Glomerular visceral epithelial cell (primary cell): ENCODE measurements around the gene PROC.
"Not testable (repeated sequence)": the region's sequence is repeated elsewhere in the genome, so short reads cannot be mapped to it uniquely, and the experiment has no call there.

Source experiments
- DNase-seq: peaks from one replicate; pipeline ENCODE4 v3.0.0-alpha.2; 2016; ENCODE audit errors: extremely low spot score

Gene PROC

GRCh38 chr2:127427376-127428056 is 9.3 kb downstream of the PROC start:
- DNase-seq, result no peak

DNA sequence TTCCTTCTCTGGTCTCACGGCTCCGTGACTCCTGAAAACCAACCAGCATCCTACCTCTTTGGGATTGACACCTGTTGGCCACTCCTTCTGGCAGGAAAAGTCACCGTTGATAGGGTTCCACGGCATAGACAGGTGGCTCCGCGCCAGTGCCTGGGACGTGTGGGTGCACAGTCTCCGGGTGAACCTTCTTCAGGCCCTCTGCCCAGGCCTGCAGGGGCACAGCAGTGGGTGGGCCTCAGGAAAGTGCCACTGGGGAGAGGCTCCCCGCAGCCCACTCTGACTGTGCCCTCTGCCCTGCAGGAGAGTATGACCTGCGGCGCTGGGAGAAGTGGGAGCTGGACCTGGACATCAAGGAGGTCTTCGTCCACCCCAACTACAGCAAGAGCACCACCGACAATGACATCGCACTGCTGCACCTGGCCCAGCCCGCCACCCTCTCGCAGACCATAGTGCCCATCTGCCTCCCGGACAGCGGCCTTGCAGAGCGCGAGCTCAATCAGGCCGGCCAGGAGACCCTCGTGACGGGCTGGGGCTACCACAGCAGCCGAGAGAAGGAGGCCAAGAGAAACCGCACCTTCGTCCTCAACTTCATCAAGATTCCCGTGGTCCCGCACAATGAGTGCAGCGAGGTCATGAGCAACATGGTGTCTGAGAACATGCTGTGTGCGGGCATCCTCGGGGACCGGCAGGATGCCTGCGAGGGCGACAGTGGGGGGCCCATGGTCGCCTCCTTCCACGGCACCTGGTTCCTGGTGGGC is 10.0 kb downstream of the PROC start:
- DNase-seq, result no peak

DNA sequence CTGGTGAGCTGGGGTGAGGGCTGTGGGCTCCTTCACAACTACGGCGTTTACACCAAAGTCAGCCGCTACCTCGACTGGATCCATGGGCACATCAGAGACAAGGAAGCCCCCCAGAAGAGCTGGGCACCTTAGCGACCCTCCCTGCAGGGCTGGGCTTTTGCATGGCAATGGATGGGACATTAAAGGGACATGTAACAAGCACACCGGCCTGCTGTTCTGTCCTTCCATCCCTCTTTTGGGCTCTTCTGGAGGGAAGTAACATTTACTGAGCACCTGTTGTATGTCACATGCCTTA is 10.5 kb downstream of the PROC start:
- DNase-seq, result no peak

DNA sequence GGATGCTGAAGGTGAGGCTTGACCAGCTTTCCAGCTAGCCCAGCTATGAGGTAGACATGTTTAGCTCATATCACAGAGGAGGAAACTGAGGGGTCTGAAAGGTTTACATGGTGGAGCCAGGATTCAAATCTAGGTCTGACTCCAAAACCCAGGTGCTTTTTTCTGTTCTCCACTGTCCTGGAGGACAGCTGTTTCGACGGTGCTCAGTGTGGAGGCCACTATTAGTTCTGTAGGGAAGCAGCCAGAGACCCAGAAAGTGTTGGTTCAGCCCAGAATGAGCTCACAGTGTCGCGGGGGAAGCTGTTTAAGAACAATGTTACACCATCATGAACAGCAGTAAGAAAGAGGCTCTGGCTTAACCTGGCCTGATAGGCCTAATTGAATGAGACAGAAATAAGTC is 11.1 kb downstream of the PROC start:
- DNase-seq, result no peak

DNA sequence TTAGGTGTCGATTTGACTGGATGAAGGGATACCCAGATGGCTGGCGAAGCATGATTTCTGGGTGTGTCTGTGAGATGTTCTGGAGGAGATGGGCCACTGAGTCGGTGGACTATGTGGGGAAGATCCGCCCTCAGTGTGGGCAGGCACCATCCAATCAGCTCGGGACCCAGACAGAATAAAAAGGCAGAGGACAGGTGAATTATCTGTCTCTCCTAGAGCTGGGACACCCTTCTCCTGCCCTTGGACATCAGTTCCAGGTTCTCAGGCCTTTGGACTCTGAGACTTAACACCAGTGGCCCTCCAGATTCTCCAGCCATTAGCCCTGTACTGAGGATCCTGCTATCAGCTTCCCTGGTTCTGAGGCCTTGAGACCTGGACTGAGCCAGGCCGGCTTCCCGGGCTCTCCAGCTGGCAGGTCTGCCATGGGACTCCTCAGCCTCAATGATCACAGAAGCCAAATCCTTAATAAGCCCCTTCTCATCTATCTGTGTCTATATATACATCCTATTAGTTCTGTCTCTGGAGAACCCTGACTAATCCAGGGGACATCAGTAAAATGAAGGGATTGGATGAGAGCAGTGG is 11.7 kb downstream of the PROC start:
- DNase-seq, result no peak

DNA sequence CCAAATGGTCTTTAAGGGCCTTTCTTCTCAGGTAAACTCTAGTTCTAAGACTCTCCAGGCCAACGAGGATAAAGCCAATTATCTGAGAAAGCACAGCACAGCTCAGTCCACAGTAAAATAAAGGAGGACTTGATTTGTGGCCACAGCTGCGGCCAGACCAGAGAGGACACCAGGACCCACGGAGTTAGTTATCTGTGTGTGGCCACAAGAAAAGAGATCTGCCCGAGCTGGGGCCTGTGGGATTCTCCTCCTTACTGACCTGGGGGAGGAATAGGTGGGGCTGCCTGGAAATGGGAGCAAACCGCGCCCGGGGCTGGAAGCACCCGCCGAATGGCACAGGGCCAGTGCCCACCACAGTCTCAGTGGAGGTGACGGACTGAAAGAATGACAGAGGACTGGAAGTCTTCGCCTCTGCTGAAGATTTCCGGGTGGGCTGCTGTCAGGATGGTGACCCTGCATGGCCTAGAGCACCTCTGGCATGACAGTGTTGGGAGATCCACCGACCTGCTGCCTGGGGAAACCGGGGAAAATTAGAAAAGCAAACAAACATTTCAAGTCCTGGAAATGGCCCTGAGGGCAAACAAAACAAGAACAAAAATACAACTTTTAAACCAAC is 13.3 kb downstream of the PROC start:
- DNase-seq, result no peak

DNA sequence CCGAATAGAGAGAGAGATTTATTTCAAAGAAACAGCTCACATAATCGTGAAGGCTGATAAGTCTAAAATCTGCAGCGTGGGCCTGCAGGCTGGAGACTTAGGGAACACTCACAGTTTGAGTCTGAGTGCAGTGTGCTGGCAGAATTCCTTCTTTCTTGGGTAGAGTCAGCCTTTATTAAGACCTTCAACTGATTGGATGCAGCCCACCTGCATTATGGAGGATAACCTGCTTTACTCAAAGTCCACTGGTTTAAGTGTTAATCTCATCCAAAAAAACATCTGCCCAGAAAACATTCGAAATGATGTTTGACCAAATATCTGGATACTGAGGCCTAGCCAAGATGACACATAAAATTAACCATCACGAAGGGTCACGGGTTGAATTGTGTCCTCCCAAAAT is 16.3 kb downstream of the PROC start:
- no peak for DNase-seq

GRCh38 chr2:127437056-127437455 is 18.8 kb downstream of the PROC start:
- no peak for DNase-seq

DNA sequence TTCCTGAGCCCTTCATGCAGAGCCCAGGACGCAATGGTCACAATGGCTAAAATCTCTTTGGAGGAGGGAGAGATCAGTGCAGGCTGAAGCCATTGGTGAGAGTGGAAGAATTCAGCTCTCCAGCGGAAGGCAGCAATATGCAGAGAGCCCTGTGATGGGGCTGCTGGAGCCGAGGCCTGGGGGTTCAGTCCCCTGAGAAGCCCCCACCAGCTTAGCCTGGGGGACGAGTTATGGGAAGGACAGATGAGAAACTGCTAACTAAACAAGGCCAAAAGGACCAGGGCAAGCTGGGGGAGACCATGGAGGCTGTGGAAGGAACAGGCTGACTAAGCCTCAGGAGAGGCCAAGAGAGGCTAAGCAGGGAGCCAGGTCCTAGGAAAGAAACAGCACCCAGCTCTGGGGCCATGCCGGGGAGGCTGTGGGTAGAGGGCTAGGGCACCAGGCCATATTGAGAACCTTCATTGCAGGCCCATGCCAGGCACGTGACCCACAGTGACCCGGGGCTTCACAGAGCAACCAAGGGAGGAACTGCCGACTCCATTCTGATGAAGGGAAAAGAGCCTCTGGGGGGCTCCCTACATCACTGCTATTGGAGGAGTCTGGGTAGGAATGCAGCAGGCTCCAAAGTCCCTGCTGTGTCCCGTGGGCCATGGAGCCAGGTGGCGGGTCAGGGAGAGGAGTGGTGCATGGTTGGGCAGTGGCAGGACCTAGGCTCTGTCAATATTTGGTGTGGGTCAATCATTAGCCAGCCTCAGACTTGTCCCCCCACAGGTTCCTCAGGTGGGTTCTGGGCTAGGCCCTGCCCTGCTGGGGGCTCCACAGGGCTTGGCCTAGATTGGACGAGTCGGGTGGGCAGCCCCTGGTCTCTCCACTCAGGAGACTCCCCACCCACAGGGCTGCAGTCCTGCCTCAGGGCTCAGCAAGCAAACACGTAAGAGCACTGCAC is 19.8 kb downstream of the PROC start:
- no peak for DNase-seq

DNA sequence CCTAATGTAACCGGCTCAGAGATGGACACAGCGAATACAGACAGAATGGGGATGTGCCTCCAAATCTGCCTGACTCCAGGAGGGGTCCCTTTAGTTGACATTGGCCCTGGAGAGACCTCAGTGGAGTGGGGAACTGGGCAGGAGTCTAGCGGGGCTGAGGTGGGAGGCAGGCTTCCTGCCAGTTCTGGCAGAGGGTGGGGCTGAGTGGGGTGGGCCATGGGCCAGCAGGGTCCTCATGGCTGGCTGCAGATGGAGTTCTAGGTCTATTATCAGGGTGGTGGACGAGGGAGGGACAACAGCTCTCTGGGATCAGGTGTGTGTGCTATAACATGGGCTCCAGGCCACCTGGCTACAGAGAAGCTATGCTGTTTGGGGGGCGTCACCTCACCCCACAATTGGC is 21.1 kb downstream of the PROC start:
- DNase-seq, result no peak

DNA sequence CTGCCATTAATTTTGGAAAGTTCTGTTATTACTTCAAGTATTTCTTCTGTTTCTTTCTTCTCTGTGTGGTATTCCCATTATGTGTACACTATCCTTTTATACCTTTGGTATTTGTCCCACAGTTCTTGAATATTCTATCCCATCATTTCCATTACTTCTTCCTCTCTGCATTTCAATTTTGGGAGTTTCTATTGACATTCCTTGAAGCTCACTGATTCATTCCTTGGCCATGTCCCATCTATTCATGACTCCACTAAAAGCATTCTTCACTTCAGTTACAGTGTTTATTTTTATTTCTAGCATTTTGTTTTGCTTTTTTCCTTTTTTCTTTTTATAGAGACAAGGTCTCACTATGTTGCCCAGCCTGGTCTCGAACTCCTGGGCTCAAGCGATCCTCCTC is 30.3 kb downstream of the PROC start:
- DNase-seq, result no peak

DNA sequence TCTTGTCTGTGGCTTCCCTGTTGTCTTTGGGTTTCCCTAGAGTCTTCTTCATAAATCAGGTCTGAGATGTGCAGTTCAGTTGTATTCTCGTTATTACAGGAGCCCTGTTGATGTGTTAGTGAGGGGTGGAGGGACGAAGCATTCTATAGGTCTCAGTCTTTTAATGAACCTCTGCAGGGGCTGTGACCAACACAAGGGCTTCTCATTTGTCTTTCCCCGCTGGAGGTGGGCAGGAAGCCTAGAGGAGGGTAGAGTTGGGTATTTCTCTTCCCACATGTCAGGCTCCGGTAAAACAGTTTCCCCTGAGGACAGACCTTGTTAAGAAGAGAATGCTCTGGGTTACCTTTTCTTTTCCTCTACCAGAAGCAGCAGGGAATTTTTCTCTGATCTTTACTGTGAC is 31.2 kb downstream of the PROC start:
- DNase-seq, result no peak

DNA sequence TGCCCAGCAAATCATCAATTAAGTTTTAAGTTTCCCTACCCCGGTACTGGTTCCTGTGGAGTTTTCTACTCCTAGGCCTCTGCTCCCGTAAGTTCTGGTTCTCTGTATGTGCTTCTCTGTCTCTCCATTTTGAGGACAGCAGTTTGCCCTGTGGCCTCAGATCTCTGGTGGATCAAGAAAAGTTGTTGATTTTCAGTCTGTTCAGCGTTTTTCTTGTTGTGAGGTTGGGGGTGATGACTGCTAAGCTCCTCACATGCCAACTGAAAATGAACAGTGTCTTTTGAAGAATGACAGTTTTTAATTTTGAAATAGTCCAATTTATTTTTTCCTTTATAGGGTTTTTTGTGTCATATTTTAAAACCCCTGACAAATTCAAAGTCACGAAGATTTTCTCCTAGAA is 31.7 kb downstream of the PROC start:
- DNase-seq, result no peak

GRCh38 chr2:127451981-127452380 is 33.8 kb downstream of the PROC start:
- DNase-seq, result no peak

DNA sequence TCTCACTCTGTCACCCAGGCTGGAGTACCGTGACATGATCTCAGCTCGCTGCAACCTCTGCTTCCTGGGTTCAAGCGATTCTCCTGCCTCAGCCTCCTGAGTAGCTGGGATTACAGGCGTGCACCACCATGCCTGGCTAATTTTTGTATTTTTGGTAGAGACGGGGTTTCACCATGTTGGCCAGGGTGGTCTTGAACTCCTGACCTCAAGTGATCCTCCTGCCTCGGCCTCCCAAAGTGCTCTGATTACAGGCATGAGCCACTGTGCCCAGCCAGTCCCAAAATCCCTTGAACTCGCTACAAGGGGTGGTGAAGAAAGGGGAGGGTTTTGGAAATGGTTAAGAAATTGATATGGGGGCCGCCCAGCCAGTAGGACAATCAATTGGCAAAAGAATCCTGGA is 34.2 kb downstream of the PROC start:
- DNase-seq, result not testable (repeated sequence)

GRCh38 chr2:127453013-127453391 is 34.8 kb downstream of the PROC start:
- DNase-seq, result no peak

GRCh38 chr2:127453392-127454171 is 35.4 kb downstream of the PROC start:
- DNase-seq, result no peak

- no peak for DNase-seq
Observed at GRCh38 chr2:127454595-127455565, 36.7 kb downstream of the PROC start.

GRCh38 chr2:127455566-127456493 is 37.6 kb downstream of the PROC start:
- DNase-seq, result no peak
